OCI-LY3 (cell line): Measurements from ENCODE around the gene SPRY1.

Source experiments
- H2AFZ ChIP-seq: fragments of 200-600, 300-600 bp; shearing (Covaris generic); 2 replicates; pipeline ENCODE4 v1.6.0; 2014; ENCODE audit warnings: antibody characterized with exemption, low read depth, low read length
- H3K27ac ChIP-seq: fragments of 200-600, 300-600 bp; sonication (generic); 2 replicates; pipeline ENCODE4 v1.5.1; 2014; ENCODE audit warnings: mild to moderate bottlenecking, low read length, moderate library complexity, mixed read lengths
- H3K27me3 ChIP-seq: fragments of 200-600, 300-600 bp; sonication (generic); 2 replicates; pipeline ENCODE4 v1.6.1; 2014; ENCODE audit warnings: low read depth, low read length, mixed read lengths
- H3K36me3 ChIP-seq: fragments of 200-600, 300-600 bp; sonication (generic); replicated peaks from 2 replicates; pipeline ENCODE3; 2014; ENCODE audit warnings: low read depth, low read length, mixed read lengths
- H3K4me1 ChIP-seq: fragments of 300-600, 200-600 bp; sonication (generic); 2 replicates; pipeline ENCODE4 v1.6.1; 2014; ENCODE audit warnings: low read length, mixed read lengths
- H3K4me2 ChIP-seq: fragments of 200-600, 300-600 bp; sonication (generic); 2 replicates; pipeline ENCODE4 v1.6.1; 2014; ENCODE audit warnings: low read length, mixed read lengths
- H3K4me3 ChIP-seq: fragments of 300-600, 200-600 bp; sonication (generic); 2 replicates; pipeline ENCODE4 v1.5.1; 2014; ENCODE audit warnings: antibody characterized with exemption, mild to moderate bottlenecking, low read length, moderate library complexity
- H3K79me2 ChIP-seq: fragments of 300-600, 200-600 bp; shearing (Covaris generic); 2 replicates; pipeline ENCODE4 v1.6.1; 2014; ENCODE audit warnings: mild to moderate bottlenecking, low read length, mixed read lengths
- H3K9ac ChIP-seq: fragments of 300-600, 200-600 bp; shearing (Covaris generic); 2 replicates; pipeline ENCODE4 v1.6.0; 2014; ENCODE audit warnings: mild to moderate bottlenecking, low read length, moderate library complexity
- H3K9me3 ChIP-seq: fragments of 200-600, 300-600 bp; shearing (Covaris generic); 2 replicates; pipeline ENCODE4 v1.6.1; 2014; ENCODE audit warnings: low read length, mixed read lengths; ENCODE audit not compliant: insufficient read depth
- H4K20me1 ChIP-seq: fragments of 200-600, 300-600 bp; sonication (generic); 2 replicates; pipeline ENCODE4 v1.6.1; 2016; ENCODE audit warnings: low read length, mixed read lengths; ENCODE audit not compliant: insufficient read depth
- CTCF ChIP-seq: fragments of 200-600, 300-600 bp; sonication (generic); IDR thresholded peaks from 2 replicates; pipeline ENCODE4 v1.5.1; 2014; ENCODE audit warnings: antibody characterized with exemption, low read length, low read depth
- EZH2phosphoT487 ChIP-seq: fragments of 200-600 bp; shearing (Covaris generic); IDR thresholded peaks from 2 replicates; pipeline ENCODE4 v1.6.1; 2018; ENCODE audit warnings: antibody characterized with exemption, mixed run types, low read depth

SPRY1 gene

GRCh38 chr4:123421227-123421936 is 24.8 kb downstream of the SPRY1 start:
- no peaks in the 10 kb centered on the region for H3K4me1 ChIP-seq
- H3K9ac ChIP-seq: no peak overlapping the region
- H3K36me3 ChIP-seq: no peaks in the 10 kb centered on the region
- H3K9me3 ChIP-seq: no peaks in the 10 kb centered on the region
- H3K79me2 ChIP-seq: no peaks in the 10 kb centered on the region
- no peaks in the 10 kb centered on the region for H3K27me3 ChIP-seq
- no peak for TF ChIP-seq CTCF
- TF ChIP-seq EZH2phosphoT487: no peak
- no peak overlapping the region for H2AFZ ChIP-seq
- H3K4me3 ChIP-seq: no peak overlapping the region
- no peak overlapping the region for H3K27ac ChIP-seq
- H3K4me2 ChIP-seq: no peak overlapping the region
- H4K20me1 ChIP-seq: no peaks in the 10 kb centered on the region

- H3K4me1 ChIP-seq: no peaks in the 10 kb centered on the region
- TF ChIP-seq EZH2phosphoT487 (no peak), CTCF (no peak)
Measured at GRCh38 chr4:123421937-123422781, 25.6 kb downstream of the SPRY1 start.

GRCh38 chr4:123423819-123424218 is 27.2 kb downstream of the SPRY1 start:
- Histone ChIP-seq H3K79me2 (no peaks in the 10 kb centered on the region), H3K9ac (no peak overlapping the region), H3K4me3 (no peak overlapping the region), H2AFZ (no peak overlapping the region), H4K20me1 (no peaks in the 10 kb centered on the region), H3K4me1 (no peaks in the 10 kb centered on the region), H3K27me3 (no peaks in the 10 kb centered on the region), H3K4me2 (no peak overlapping the region), H3K9me3 (0 out of 2 replicates have a peak, but pooled peaks cover 4% of the 10 kb centered on the region), H3K27ac (no peak overlapping the region), H3K36me3 (no peaks in the 10 kb centered on the region)
- TF ChIP-seq CTCF (no peak), EZH2phosphoT487 (no peak)

More at GRCh38 chr4:123421937-123422781, 25.6 kb downstream of the SPRY1 start:
- no peaks in the 10 kb centered on the region for H3K79me2 ChIP-seq
- no peaks in the 10 kb centered on the region for H3K9me3 ChIP-seq
- no peak overlapping the region for H3K9ac ChIP-seq
- no peaks in the 10 kb centered on the region for H3K36me3 ChIP-seq
- H3K27me3 ChIP-seq: no peaks in the 10 kb centered on the region
- no peak overlapping the region for H2AFZ ChIP-seq
- H3K4me2 ChIP-seq: no peak overlapping the region
- H3K4me3 ChIP-seq: no peak overlapping the region
- H4K20me1 ChIP-seq: no peaks in the 10 kb centered on the region
- H3K27ac ChIP-seq: no peak overlapping the region

GRCh38 chr4:123427951-123428350 is 31.4 kb downstream of the SPRY1 start:
- no peak overlapping the region for H2AFZ ChIP-seq
- no peaks in the 10 kb centered on the region for H3K36me3 ChIP-seq
- no peak overlapping the region for H3K4me2 ChIP-seq
- no peak overlapping the region for H3K4me3 ChIP-seq
- H3K9ac ChIP-seq: no peak overlapping the region
- TF ChIP-seq EZH2phosphoT487 (no peak), CTCF (no peak)
- no peak overlapping the region for H3K27ac ChIP-seq
- no peaks in the 10 kb centered on the region for H4K20me1 ChIP-seq
- H3K9me3 ChIP-seq: 0 out of 2 replicates have a peak, but pooled peaks cover 4% of the 10 kb centered on the region
- no peaks in the 10 kb centered on the region for H3K79me2 ChIP-seq
- no peaks in the 10 kb centered on the region for H3K4me1 ChIP-seq
- no peaks in the 10 kb centered on the region for H3K27me3 ChIP-seq
